Loucy (cell line): Measurements from ENCODE around the gene TMEM183A.

ENCODE experiments used
- H2AFZ ChIP-seq: fragments of 200-600 bp; sonication (generic); 2 replicates; pipeline ENCODE4 v1.6.0; 2016; ENCODE audit warnings: antibody characterized with exemption, mild to moderate bottlenecking, low read length, moderate library complexity
- H3F3A ChIP-seq: fragments of 200-600 bp; 2 replicates; pipeline ENCODE4 v1.6.0; 2016; ENCODE audit warnings: antibody characterized with exemption, low read depth, mild to moderate bottlenecking
- H3K27me3 ChIP-seq: fragments of 200-600 bp; sonication (generic); 2 replicates; pipeline ENCODE4 v1.6.1; 2014; ENCODE audit warnings: low read length, mild to moderate bottlenecking; ENCODE audit not compliant: insufficient read depth, poor library complexity, severe bottlenecking
- H3K36me3 ChIP-seq: fragments of 200-600 bp; sonication (generic); 2 replicates; pipeline ENCODE4 v1.6.1; 2016; ENCODE audit warnings: low read length; ENCODE audit not compliant: insufficient read depth
- H3K4me1 ChIP-seq: fragments of 200-600 bp; sonication (generic); 2 replicates; pipeline ENCODE4 v1.5.1; 2014; ENCODE audit warnings: low read length, mild to moderate bottlenecking; ENCODE audit not compliant: insufficient read depth, poor library complexity, severe bottlenecking
- H3K4me2 ChIP-seq: fragments of 200-600 bp; sonication (generic); 2 replicates; pipeline ENCODE4 v1.6.0; 2014; ENCODE audit warnings: antibody characterized with exemption, low read length, low read depth, mild to moderate bottlenecking; ENCODE audit not compliant: poor library complexity, severe bottlenecking
- H3K4me3 ChIP-seq: fragments of 200-600 bp; sonication (generic); 2 replicates; pipeline ENCODE4 v1.5.1; 2014; ENCODE audit warnings: low read length, mild to moderate bottlenecking, mixed read lengths; ENCODE audit not compliant: poor library complexity, severe bottlenecking
- H3K79me2 ChIP-seq: fragments of 200-600 bp; sonication (generic); 2 replicates; pipeline ENCODE4 v1.6.1; 2014; ENCODE audit warnings: low read length; ENCODE audit not compliant: insufficient read depth
- H3K9ac ChIP-seq: fragments of 200-600 bp; sonication (generic); 2 replicates; pipeline ENCODE4 v1.6.0; 2014; ENCODE audit warnings: mild to moderate bottlenecking, low read depth, low read length, moderate library complexity; ENCODE audit not compliant: poor library complexity, severe bottlenecking
- H3K9me2 ChIP-seq: fragments of 200-600 bp; sonication (generic); replicated peaks from 2 replicates; pipeline ENCODE4 v1.6.1; 2016; ENCODE audit warnings: low read depth, low read length, mixed read lengths
- H3K9me3 ChIP-seq: fragments of 200-600 bp; sonication (generic); 2 replicates; pipeline ENCODE4 v1.6.1; 2014; ENCODE audit warnings: mild to moderate bottlenecking, antibody characterized with exemption, low read length, low read depth; ENCODE audit not compliant: insufficient read depth
- H4K20me1 ChIP-seq: fragments of 200-600 bp; sonication (generic); 2 replicates; pipeline ENCODE4 v1.6.0; 2014; ENCODE audit warnings: antibody characterized with exemption, low read length, mild to moderate bottlenecking; ENCODE audit not compliant: insufficient read depth, poor library complexity, severe bottlenecking
- CTCF ChIP-seq: fragments of 200-600 bp; sonication (generic); conservative IDR thresholded peaks from 2 replicates; pipeline ENCODE4 v1.5.1; 2014; ENCODE audit warnings: mild to moderate bottlenecking, antibody characterized with exemption, low read length
- EZH2phosphoT487 ChIP-seq: fragments of 200-600 bp; IDR thresholded peaks from 2 replicates; pipeline ENCODE4 v1.6.1; 2018; ENCODE audit warnings: antibody characterized with exemption, mild to moderate bottlenecking, moderate library complexity, borderline replicate concordance

The TMEM183A gene

GRCh38 chr1:203054184-203054583, 47.0 kb downstream of the TMEM183A start:
- no peak overlapping the region for H3K4me3 ChIP-seq
- no peak overlapping the region for H3K4me2 ChIP-seq
- H3K79me2 ChIP-seq, result no peaks in the 10 kb centered on the region
- no peaks in the 10 kb centered on the region for H3K36me3 ChIP-seq
- no peaks in the 10 kb centered on the region for H3F3A ChIP-seq
- no peaks in the 10 kb centered on the region for H3K9me2 ChIP-seq
- H2AFZ ChIP-seq, result no peak overlapping the region
- peaks cover 4% of the 10 kb centered on the region for H3K4me1 ChIP-seq
- no peaks in the 10 kb centered on the region for H3K9me3 ChIP-seq
- no peaks in the 10 kb centered on the region for H4K20me1 ChIP-seq
- H3K27me3 ChIP-seq, result no peaks in the 10 kb centered on the region
- H3K9ac ChIP-seq, result no peak overlapping the region
- TF ChIP-seq CTCF (no peak), EZH2phosphoT487 (no peak)

- H3K4me1 ChIP-seq, result peaks cover 8% of the 10 kb centered on the region
- no peaks in the 10 kb centered on the region for H4K20me1 ChIP-seq
- TF ChIP-seq EZH2phosphoT487 (no peak), CTCF (no peak)
- H3K27me3 ChIP-seq, result no peaks in the 10 kb centered on the region
- H3F3A ChIP-seq, result no peaks in the 10 kb centered on the region
- no peak overlapping the region for H2AFZ ChIP-seq
- H3K9ac ChIP-seq, result no peak overlapping the region
- H3K9me2 ChIP-seq, result no peaks in the 10 kb centered on the region
- H3K4me2 ChIP-seq, result no peak overlapping the region
- H3K9me3 ChIP-seq, result no peaks in the 10 kb centered on the region
- no peak overlapping the region for H3K4me3 ChIP-seq
- no peaks in the 10 kb centered on the region for H3K79me2 ChIP-seq
- no peaks in the 10 kb centered on the region for H3K36me3 ChIP-seq
Observed at GRCh38 chr1:203054642-203055041, 47.5 kb downstream of the TMEM183A start.

- no peaks in the 10 kb centered on the region for H3F3A ChIP-seq
- H3K9me2 ChIP-seq, result no peaks in the 10 kb centered on the region
- peaks cover 9% of the 10 kb centered on the region for H3K4me1 ChIP-seq
- peak; percentile 28; the same call in 1 of the 2 replicates for TF ChIP-seq CTCF
- no peak for TF ChIP-seq EZH2phosphoT487
- no peaks in the 10 kb centered on the region for H4K20me1 ChIP-seq
- no peak overlapping the region for H3K4me3 ChIP-seq
- no peaks in the 10 kb centered on the region for H3K9me3 ChIP-seq
- no peaks in the 10 kb centered on the region for H3K79me2 ChIP-seq
- H3K36me3 ChIP-seq, result no peaks in the 10 kb centered on the region
- H3K4me2 ChIP-seq, result no peak overlapping the region
- no peaks in the 10 kb centered on the region for H3K27me3 ChIP-seq
- H3K9ac ChIP-seq, result no peak overlapping the region
- no peak overlapping the region for H2AFZ ChIP-seq
Observed at GRCh38 chr1:203055161-203055799, 48.1 kb downstream of the TMEM183A start.
